ENCODE measurements around the gene SDSL.

Gene SDSL

GRCh38 chr12:113449839-113450238 is 27.7 kb downstream of the SDSL start:
- Histone ChIP-seq H4K20me1 (ENCODE audit: control insufficient read depth, insufficient read depth, low read depth, low read length) (no peaks in the 10 kb centered on the region), H3K9me2 (replicated peaks; ENCODE audit: control insufficient read depth, low read length) (no peaks in the 10 kb centered on the region)
- TF ChIP-seq CTCF (IDR thresholded peaks at IDR 0.05; ENCODE audit: low read depth, low read length, poor library complexity, severe bottlenecking) (no peak), EZH2phosphoT487 (IDR thresholded peaks at IDR 0.05; ENCODE audit: borderline replicate concordance, low read length) (no peak)

GRCh38 chr12:113452458-113452857 is 30.3 kb downstream of the SDSL start:
- no peaks in the 10 kb centered on the region; the same call in 1 of the 2 replicates for H3K27me3 ChIP-seq (ENCODE audit: control insufficient read depth, low read length)
- H3K9me2 ChIP-seq (replicated peaks; ENCODE audit: control insufficient read depth, low read length), result no peaks in the 10 kb centered on the region
- H3F3A ChIP-seq (ENCODE audit: control insufficient read depth, insufficient read depth), result no peaks in the 10 kb centered on the region
- no peak for TF ChIP-seq EZH2phosphoT487 (IDR thresholded peaks at IDR 0.05; ENCODE audit: borderline replicate concordance, low read length)
- TF ChIP-seq CTCF (IDR thresholded peaks at IDR 0.05; ENCODE audit: low read depth, low read length, poor library complexity, severe bottlenecking), result no peak
- H3K4me1 ChIP-seq (ENCODE audit: control insufficient read depth, low read length), result peaks cover 9% of the 10 kb centered on the region
- no peak overlapping the region for H3K4me3 ChIP-seq (ENCODE audit: low read length)
- no peaks in the 10 kb centered on the region for H3K9me3 ChIP-seq (ENCODE audit: control insufficient read depth, insufficient read depth, low read length)
- H3K36me3 ChIP-seq (ENCODE audit: control insufficient read depth, low read length), result no peaks in the 10 kb centered on the region
- H3K79me2 ChIP-seq (ENCODE audit: control insufficient read depth, low read length), result no peaks in the 10 kb centered on the region
- H4K20me1 ChIP-seq (ENCODE audit: control insufficient read depth, insufficient read depth, low read depth, low read length), result no peaks in the 10 kb centered on the region
- no peak overlapping the region for H3K27ac ChIP-seq (ENCODE audit: low read depth, low read length)
- H3K4me2 ChIP-seq (ENCODE audit: low read length), result no peak overlapping the region

More at GRCh38 chr12:113449839-113450238, 27.7 kb downstream of the SDSL start:
- no peaks in the 10 kb centered on the region for H3K4me1 ChIP-seq (ENCODE audit: control insufficient read depth, low read length)
- H3K4me2 ChIP-seq (ENCODE audit: low read length), result no peak overlapping the region
- H3K27me3 ChIP-seq (ENCODE audit: control insufficient read depth, low read length), result no peaks in the 10 kb centered on the region; the same call in 1 of the 2 replicates
- H3K27ac ChIP-seq (ENCODE audit: low read depth, low read length), result no peak overlapping the region
- no peaks in the 10 kb centered on the region for H3K79me2 ChIP-seq (ENCODE audit: control insufficient read depth, low read length)
- no peaks in the 10 kb centered on the region for H3K9me3 ChIP-seq (ENCODE audit: control insufficient read depth, insufficient read depth, low read length)
- no peaks in the 10 kb centered on the region for H3K36me3 ChIP-seq (ENCODE audit: control insufficient read depth, low read length)
- no peak overlapping the region for H3K4me3 ChIP-seq (ENCODE audit: low read length)
- H3F3A ChIP-seq (ENCODE audit: control insufficient read depth, insufficient read depth), result no peaks in the 10 kb centered on the region

GRCh38 chr12:113453330-113453729 is 31.1 kb downstream of the SDSL start:
- H3K4me3 ChIP-seq (ENCODE audit: low read length), result no peak overlapping the region
- H3K79me2 ChIP-seq (ENCODE audit: control insufficient read depth, low read length), result no peaks in the 10 kb centered on the region
- H3K4me2 ChIP-seq (ENCODE audit: low read length), result no peak overlapping the region
- H3K27me3 ChIP-seq (ENCODE audit: control insufficient read depth, low read length), result peaks cover 3% of the 10 kb centered on the region; the same call in 1 of the 2 replicates
- no peaks in the 10 kb centered on the region for H3K9me3 ChIP-seq (ENCODE audit: control insufficient read depth, insufficient read depth, low read length)
- H3K9me2 ChIP-seq (replicated peaks; ENCODE audit: control insufficient read depth, low read length), result no peaks in the 10 kb centered on the region
- no peaks in the 10 kb centered on the region for H4K20me1 ChIP-seq (ENCODE audit: control insufficient read depth, insufficient read depth, low read depth, low read length)
- TF ChIP-seq EZH2phosphoT487 (IDR thresholded peaks at IDR 0.05; ENCODE audit: borderline replicate concordance, low read length) (no peak), CTCF (IDR thresholded peaks at IDR 0.05; ENCODE audit: low read depth, low read length, poor library complexity, severe bottlenecking) (no peak)
- peaks cover 9% of the 10 kb centered on the region for H3K4me1 ChIP-seq (ENCODE audit: control insufficient read depth, low read length)
- H3F3A ChIP-seq (ENCODE audit: control insufficient read depth, insufficient read depth), result no peaks in the 10 kb centered on the region
- H3K36me3 ChIP-seq (ENCODE audit: control insufficient read depth, low read length), result no peaks in the 10 kb centered on the region
- no peak overlapping the region for H3K27ac ChIP-seq (ENCODE audit: low read depth, low read length)
